Measurements from ENCODE around the gene BABAM2.
"Not testable (repeated sequence)": the region's sequence is repeated elsewhere in the genome, so short reads cannot be mapped to it uniquely, and the experiment has no call there.

Gene BABAM2

DNA sequence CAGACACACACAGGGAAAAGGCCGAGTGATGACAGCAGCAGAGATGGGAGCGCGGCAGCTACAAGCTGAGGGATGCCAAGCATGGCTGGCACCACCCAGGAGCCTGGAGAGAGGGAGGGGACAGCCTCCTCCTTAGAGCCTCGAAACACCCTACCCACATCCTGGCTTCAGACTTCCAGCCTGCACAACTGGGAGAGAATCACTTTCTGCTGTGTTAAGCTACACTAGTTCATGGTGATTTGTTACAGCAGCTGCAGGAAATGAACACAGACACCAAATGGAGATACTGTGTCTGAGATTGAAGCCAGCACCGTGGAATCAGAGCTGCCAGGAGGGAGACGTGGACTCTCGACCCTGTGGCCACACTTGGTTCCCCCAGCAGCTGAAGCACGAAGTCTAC lies 474.6 kb downstream of the BABAM2 start:
- H3K4me1 ChIP-seq (ENCODE audit: control insufficient read depth in 1 of 2, insufficient read depth in 2 of 2, low read length in 2 of 2) = peaks cover 54 to 56% of the 10 kb centered on the region in 2 donors
- H3K36me3 ChIP-seq (ENCODE audit: control insufficient read depth in 1 of 2, insufficient read depth in 2 of 2, low read length in 2 of 2) = no peaks in the 10 kb centered on the region
- H3K9ac ChIP-seq (ENCODE audit: low read depth in 1 of 2, low read length in 2 of 2) = peak overlapping the region; percentile 16 to 24

GRCh38 chr2:28366149-28366495 lies 475.6 kb downstream of the BABAM2 start:
- peak overlapping the region; percentile 70 for H3K27ac ChIP-seq (ENCODE audit: low read depth, low read length)

More for the DNA sequence above, 474.6 kb downstream of the BABAM2 start:
- H3K9me3 ChIP-seq (ENCODE audit: control insufficient read depth in 1 of 2, low read length in 2 of 2) = no peaks in the 10 kb centered on the region
- no peak overlapping the region for H3K4me3 ChIP-seq (ENCODE audit: low read depth in 1 of 2, low read length in 2 of 2)
- H3K27me3 ChIP-seq (ENCODE audit: control insufficient read depth in 1 of 2, insufficient read depth in 2 of 2, low read length in 2 of 2) = no peaks in the 10 kb centered on the region
- no peak overlapping the region for H3K27ac ChIP-seq (ENCODE audit: low read depth, low read length)

DNA sequence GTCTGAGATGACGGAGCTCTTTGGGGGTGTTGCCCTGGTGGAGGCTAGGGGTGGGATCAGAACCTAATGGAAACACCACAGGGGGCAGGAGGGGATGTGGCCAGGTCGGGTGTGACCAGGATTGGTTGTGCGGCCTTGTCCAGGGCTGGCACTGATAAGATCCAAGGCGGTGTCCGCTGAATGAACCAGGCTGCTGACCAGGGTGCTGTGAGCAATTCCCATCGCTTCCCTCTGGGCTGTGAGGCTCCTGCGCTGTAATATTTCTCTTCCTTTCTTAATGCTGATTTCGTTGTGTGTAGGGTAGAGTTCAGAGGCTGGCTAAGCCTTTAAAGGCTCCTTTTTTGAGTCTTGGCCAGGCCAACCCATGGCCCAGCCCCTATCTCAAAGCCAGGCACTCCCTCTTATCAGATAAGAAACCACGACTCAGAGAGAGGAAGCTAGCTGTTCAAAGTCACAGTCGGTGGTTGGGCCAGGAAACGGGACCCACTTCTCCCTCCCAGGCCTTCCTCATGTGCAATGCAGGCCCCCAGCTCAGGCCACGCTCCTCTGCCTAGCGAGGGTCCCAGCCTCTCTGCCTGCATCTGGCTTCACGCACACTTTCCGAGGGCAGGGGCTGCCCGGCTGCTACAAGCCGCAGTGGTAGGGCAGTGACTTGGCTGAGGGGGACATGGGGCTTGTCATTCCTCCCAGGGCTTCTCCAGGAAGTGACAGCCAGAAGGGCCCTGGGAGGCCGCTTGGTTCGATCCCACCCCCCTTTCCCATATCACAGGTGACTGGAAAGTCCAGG lies 476.2 kb downstream of the BABAM2 start:
- Histone ChIP-seq H3K27me3 (ENCODE audit: control insufficient read depth in 1 of 2, insufficient read depth in 2 of 2, low read length in 2 of 2) (no peaks in the 10 kb centered on the region), H3K27ac (ENCODE audit: low read depth, low read length) (peak overlapping the region; percentile 80), H3K9ac (ENCODE audit: low read depth in 1 of 2, low read length in 2 of 2) (peak overlapping the region; percentile 63 to 70), H3K36me3 (ENCODE audit: control insufficient read depth in 1 of 2, insufficient read depth in 2 of 2, low read length in 2 of 2) (no peaks in the 10 kb centered on the region), H3K4me1 (ENCODE audit: control insufficient read depth in 1 of 2, insufficient read depth in 2 of 2, low read length in 2 of 2) (peaks cover 52 to 60% of the 10 kb centered on the region in 2 donors), H3K4me3 (ENCODE audit: low read depth in 1 of 2, low read length in 2 of 2) (peak overlapping the region; percentile 36 to 48), H3K9me3 (ENCODE audit: control insufficient read depth in 1 of 2, low read length in 2 of 2) (no peaks in the 10 kb centered on the region)

More at GRCh38 chr2:28366149-28366495, 475.6 kb downstream of the BABAM2 start:
- Histone ChIP-seq H3K9me3 (ENCODE audit: control insufficient read depth in 1 of 2, low read length in 2 of 2) (no peaks in the 10 kb centered on the region), H3K36me3 (ENCODE audit: control insufficient read depth in 1 of 2, insufficient read depth in 2 of 2, low read length in 2 of 2) (no peaks in the 10 kb centered on the region), H3K4me3 (ENCODE audit: low read depth in 1 of 2, low read length in 2 of 2) (peak overlapping the region; percentile 36 to 48), H3K27me3 (ENCODE audit: control insufficient read depth in 1 of 2, insufficient read depth in 2 of 2, low read length in 2 of 2) (no peaks in the 10 kb centered on the region), H3K9ac (ENCODE audit: low read depth in 1 of 2, low read length in 2 of 2) (peak overlapping the region; percentile 54 to 70), H3K4me1 (ENCODE audit: control insufficient read depth in 1 of 2, insufficient read depth in 2 of 2, low read length in 2 of 2) (peaks cover 50 to 60% of the 10 kb centered on the region in 2 donors)

DNA sequence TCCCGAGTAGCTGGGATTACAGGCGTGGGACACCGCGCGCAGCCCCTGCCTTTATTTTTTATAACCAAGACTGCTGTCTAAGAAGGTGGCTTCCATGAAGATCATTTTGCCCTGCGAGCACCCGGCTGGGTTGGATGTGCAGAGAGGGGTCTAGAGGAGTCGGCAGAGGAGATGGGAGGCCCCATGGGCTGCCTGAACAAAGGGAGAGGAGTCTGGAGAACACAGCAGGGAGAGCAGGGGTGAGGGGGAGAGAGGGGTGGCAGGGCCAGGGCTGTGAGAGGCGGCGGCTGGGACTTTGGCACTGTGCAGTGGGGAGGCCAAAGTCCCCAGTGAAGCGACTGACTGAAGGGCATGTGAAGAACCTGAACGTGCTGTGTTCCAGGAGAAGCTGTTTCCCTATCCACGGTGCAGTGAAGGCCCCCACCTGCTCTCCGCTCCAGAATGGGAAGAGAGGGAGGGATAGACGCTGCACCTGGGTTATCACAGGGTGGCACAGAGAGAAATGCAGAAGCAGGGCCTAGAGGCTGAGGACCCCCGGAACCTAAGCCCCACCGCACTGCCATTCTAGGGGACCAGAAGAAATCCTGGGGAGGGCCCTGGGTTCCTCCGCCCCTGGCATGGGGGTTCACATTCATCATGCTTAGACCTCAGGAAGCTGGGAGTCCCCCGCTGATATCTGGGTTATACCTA lies 477.3 kb downstream of the BABAM2 start:
- Histone ChIP-seq H3K4me1 (ENCODE audit: control insufficient read depth in 1 of 2, insufficient read depth in 2 of 2, low read length in 2 of 2) (peaks cover 52 to 60% of the 10 kb centered on the region in 2 donors), H3K36me3 (ENCODE audit: control insufficient read depth in 1 of 2, insufficient read depth in 2 of 2, low read length in 2 of 2) (no peaks in the 10 kb centered on the region), H3K27ac (ENCODE audit: low read depth, low read length) (no peak overlapping the region), H3K9ac (ENCODE audit: low read depth in 1 of 2, low read length in 2 of 2) (no peak overlapping the region), H3K9me3 (ENCODE audit: control insufficient read depth in 1 of 2, low read length in 2 of 2) (no peaks in the 10 kb centered on the region), H3K27me3 (ENCODE audit: control insufficient read depth in 1 of 2, insufficient read depth in 2 of 2, low read length in 2 of 2) (no peaks in the 10 kb centered on the region), H3K4me3 (ENCODE audit: low read depth in 1 of 2, low read length in 2 of 2) (no peak overlapping the region)

DNA sequence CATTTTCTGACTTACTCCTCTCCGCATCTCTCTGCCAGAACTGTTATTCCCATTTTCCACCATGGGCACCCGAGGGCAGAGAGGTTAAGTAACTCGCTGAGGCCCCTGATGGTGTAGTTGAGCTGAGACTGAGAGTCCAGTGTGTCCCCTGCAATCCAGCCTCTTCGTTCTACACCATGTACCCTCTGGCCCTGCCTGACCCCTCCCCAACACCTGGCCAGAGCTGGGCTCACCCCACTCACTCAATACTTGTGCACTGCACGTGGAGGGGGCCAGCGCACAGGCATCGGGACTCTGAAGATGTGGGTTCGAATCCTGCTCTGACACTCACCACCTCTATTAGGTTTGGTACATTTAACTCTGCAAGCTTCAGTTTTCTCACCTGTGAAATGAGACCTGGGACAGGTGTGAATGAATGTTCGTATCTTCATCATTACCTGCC lies 477.8 kb downstream of the BABAM2 start:
- Histone ChIP-seq H3K9ac (ENCODE audit: low read depth in 1 of 2, low read length in 2 of 2) (no peak overlapping the region), H3K27me3 (ENCODE audit: control insufficient read depth in 1 of 2, insufficient read depth in 2 of 2, low read length in 2 of 2) (no peaks in the 10 kb centered on the region)

GRCh38 chr2:28369358-28369757 lies 478.8 kb downstream of the BABAM2 start:
- Histone ChIP-seq H3K4me1 (ENCODE audit: control insufficient read depth in 1 of 2, insufficient read depth in 2 of 2, low read length in 2 of 2) (peaks cover 56 to 60% of the 10 kb centered on the region in 2 donors), H3K9me3 (ENCODE audit: control insufficient read depth in 1 of 2, low read length in 2 of 2) (no peaks in the 10 kb centered on the region), H3K4me3 (ENCODE audit: low read depth in 1 of 2, low read length in 2 of 2) (no peak overlapping the region), H3K27me3 (ENCODE audit: control insufficient read depth in 1 of 2, insufficient read depth in 2 of 2, low read length in 2 of 2) (no peaks in the 10 kb centered on the region), H3K9ac (ENCODE audit: low read depth in 1 of 2, low read length in 2 of 2) (peak overlapping the region in 1 of 2 donors; percentile 38), H3K36me3 (ENCODE audit: control insufficient read depth in 1 of 2, insufficient read depth in 2 of 2, low read length in 2 of 2) (no peaks in the 10 kb centered on the region), H3K27ac (ENCODE audit: low read depth, low read length) (peak overlapping the region; percentile 46)

More for the DNA sequence above, 477.8 kb downstream of the BABAM2 start:
- no peak overlapping the region for H3K27ac ChIP-seq (ENCODE audit: low read depth, low read length)
- H3K4me1 ChIP-seq (ENCODE audit: control insufficient read depth in 1 of 2, insufficient read depth in 2 of 2, low read length in 2 of 2) = peaks cover 52 to 60% of the 10 kb centered on the region in 2 donors
- H3K36me3 ChIP-seq (ENCODE audit: control insufficient read depth in 1 of 2, insufficient read depth in 2 of 2, low read length in 2 of 2) = no peaks in the 10 kb centered on the region
- H3K9me3 ChIP-seq (ENCODE audit: control insufficient read depth in 1 of 2, low read length in 2 of 2) = no peaks in the 10 kb centered on the region
- no peak overlapping the region for H3K4me3 ChIP-seq (ENCODE audit: low read depth in 1 of 2, low read length in 2 of 2)

- Histone ChIP-seq H3K4me1 (ENCODE audit: control insufficient read depth in 1 of 2, insufficient read depth in 2 of 2, low read length in 2 of 2) (peaks cover 53 to 57% of the 10 kb centered on the region in 2 donors), H3K27ac (ENCODE audit: low read depth, low read length) (peak overlapping the region; percentile 64)
Measured at GRCh38 chr2:28370354-28370753, 479.8 kb downstream of the BABAM2 start.

DNA sequence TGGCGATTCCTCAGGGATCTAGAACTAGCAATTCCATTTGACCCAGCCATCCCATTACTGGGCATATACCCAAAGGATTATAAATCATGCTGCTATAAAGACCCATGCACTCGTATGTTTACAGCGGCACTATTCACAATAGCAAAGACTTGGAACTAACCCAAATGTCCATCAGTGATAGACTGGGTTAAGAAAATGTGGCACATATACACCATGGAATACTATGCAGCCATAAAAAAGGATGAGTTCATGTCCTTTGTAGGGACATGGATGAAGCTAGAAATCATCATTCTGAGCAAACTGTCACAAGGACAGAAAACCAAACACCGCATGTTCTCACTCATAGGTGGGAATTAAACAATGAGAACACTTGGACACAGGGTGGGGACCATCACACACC lies 481.2 kb downstream of the BABAM2 start:
- not testable (repeated sequence) for H3K9me3 ChIP-seq (ENCODE audit: control insufficient read depth in 1 of 2, low read length in 2 of 2); H3K4me3 ChIP-seq (ENCODE audit: low read depth in 1 of 2, low read length in 2 of 2); H3K27me3 ChIP-seq (ENCODE audit: control insufficient read depth in 1 of 2, insufficient read depth in 2 of 2, low read length in 2 of 2); H3K36me3 ChIP-seq (ENCODE audit: control insufficient read depth in 1 of 2, insufficient read depth in 2 of 2, low read length in 2 of 2); H3K9ac ChIP-seq (ENCODE audit: low read depth in 1 of 2, low read length in 2 of 2); H3K27ac ChIP-seq (ENCODE audit: low read depth, low read length)
- H3K4me1 ChIP-seq (ENCODE audit: control insufficient read depth in 1 of 2, insufficient read depth in 2 of 2, low read length in 2 of 2) = peaks cover 55 to 57% of the 10 kb centered on the region in 2 donors

More at GRCh38 chr2:28370354-28370753, 479.8 kb downstream of the BABAM2 start:
- H3K27me3 ChIP-seq (ENCODE audit: control insufficient read depth in 1 of 2, insufficient read depth in 2 of 2, low read length in 2 of 2) = no peaks in the 10 kb centered on the region
- peak overlapping the region in 1 of 2 donors; percentile 30 for H3K4me3 ChIP-seq (ENCODE audit: low read depth in 1 of 2, low read length in 2 of 2)
- H3K9ac ChIP-seq (ENCODE audit: low read depth in 1 of 2, low read length in 2 of 2) = peak overlapping the region in 1 of 2 donors; percentile 12
- no peaks in the 10 kb centered on the region for H3K36me3 ChIP-seq (ENCODE audit: control insufficient read depth in 1 of 2, insufficient read depth in 2 of 2, low read length in 2 of 2)
- no peaks in the 10 kb centered on the region for H3K9me3 ChIP-seq (ENCODE audit: control insufficient read depth in 1 of 2, low read length in 2 of 2)

DNA sequence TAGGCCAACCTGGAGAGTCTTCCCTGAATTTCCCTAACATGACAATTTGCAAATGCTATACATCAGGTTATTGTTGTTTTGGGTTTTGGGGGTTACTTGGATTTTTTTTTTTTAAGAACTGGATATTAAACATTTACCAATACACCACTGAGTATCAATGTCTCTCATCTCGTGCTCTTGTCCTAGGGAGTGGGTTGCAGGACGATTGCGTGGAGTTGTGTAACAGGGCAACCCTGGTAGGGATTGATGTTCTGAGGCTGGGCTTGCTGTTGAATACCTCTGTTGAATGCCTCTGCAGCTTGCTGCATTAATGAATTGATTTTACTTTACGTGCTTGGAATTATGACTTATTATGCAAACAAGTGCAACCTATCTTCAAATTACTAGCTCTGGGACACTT lies 483.3 kb downstream of the BABAM2 start:
- no peak overlapping the region for H3K4me3 ChIP-seq (ENCODE audit: low read depth in 1 of 2, low read length in 2 of 2)
- no peaks in the 10 kb centered on the region for H3K27me3 ChIP-seq (ENCODE audit: control insufficient read depth in 1 of 2, insufficient read depth in 2 of 2, low read length in 2 of 2)
- no peak overlapping the region for H3K9ac ChIP-seq (ENCODE audit: low read depth in 1 of 2, low read length in 2 of 2)
- H3K9me3 ChIP-seq (ENCODE audit: control insufficient read depth in 1 of 2, low read length in 2 of 2) = no peaks in the 10 kb centered on the region
- H3K4me1 ChIP-seq (ENCODE audit: control insufficient read depth in 1 of 2, insufficient read depth in 2 of 2, low read length in 2 of 2) = peaks cover 52 to 53% of the 10 kb centered on the region in 2 donors
- no peaks in the 10 kb centered on the region for H3K36me3 ChIP-seq (ENCODE audit: control insufficient read depth in 1 of 2, insufficient read depth in 2 of 2, low read length in 2 of 2)
- H3K27ac ChIP-seq (ENCODE audit: low read depth, low read length) = no peak overlapping the region

DNA sequence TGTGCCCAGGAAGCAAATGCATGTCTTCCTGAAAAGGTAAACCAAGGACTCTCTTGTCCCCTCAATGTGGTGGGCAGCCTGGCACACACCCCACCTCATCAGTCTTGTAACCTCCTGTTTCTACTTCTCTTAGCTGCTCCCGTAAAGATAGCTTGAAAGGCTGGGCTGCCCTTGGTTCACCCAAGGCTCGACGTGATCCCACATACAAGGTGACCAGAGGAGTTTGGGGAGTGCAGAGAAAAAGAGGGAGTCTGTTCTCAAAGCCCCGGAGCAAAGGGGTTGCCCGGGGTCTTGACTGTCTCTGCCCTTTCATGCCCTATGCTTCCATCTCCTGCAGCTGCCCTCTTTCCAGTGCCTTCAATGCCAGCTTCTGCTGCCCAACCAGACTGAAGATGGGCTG lies 483.8 kb downstream of the BABAM2 start:
- peaks cover 52 to 53% of the 10 kb centered on the region in 2 donors for H3K4me1 ChIP-seq (ENCODE audit: control insufficient read depth in 1 of 2, insufficient read depth in 2 of 2, low read length in 2 of 2)
- H3K4me3 ChIP-seq (ENCODE audit: low read depth in 1 of 2, low read length in 2 of 2) = no peak overlapping the region
- no peaks in the 10 kb centered on the region for H3K36me3 ChIP-seq (ENCODE audit: control insufficient read depth in 1 of 2, insufficient read depth in 2 of 2, low read length in 2 of 2)
- no peak overlapping the region for H3K9ac ChIP-seq (ENCODE audit: low read depth in 1 of 2, low read length in 2 of 2)
- H3K27me3 ChIP-seq (ENCODE audit: control insufficient read depth in 1 of 2, insufficient read depth in 2 of 2, low read length in 2 of 2) = no peaks in the 10 kb centered on the region
- H3K27ac ChIP-seq (ENCODE audit: low read depth, low read length) = no peak overlapping the region
- no peaks in the 10 kb centered on the region for H3K9me3 ChIP-seq (ENCODE audit: control insufficient read depth in 1 of 2, low read length in 2 of 2)
